Measurements from ENCODE around the gene CCNK.

Gene CCNK

GRCh38 chr14:99467336-99468078, 13.7 kb upstream of the CCNK start:
- DNase-seq = no peak

DNA sequence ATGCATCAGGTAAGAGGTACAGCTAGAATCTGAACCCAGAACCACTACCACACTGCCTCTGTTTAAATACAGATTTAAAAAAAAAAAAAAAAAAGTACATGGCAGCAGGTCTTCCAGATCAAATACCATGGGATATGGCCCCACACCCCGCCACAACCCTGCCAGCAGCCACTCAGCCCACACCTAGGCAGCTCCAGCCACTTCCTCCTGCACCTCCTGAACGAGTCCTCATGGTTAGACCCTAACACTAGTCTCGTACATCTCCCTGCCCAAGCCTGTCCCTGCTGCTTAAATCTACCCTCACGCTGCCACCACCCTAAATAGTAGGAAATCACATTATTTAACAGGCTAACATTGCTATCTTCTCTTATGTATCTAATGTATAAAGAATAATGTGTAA, 13.1 kb upstream of the CCNK start:
- no peak for DNase-seq

- DNase-seq = no peak
These were observed 12.2 kb upstream of the CCNK start for GRCh38 chr14:99468836-99469592.

DNA sequence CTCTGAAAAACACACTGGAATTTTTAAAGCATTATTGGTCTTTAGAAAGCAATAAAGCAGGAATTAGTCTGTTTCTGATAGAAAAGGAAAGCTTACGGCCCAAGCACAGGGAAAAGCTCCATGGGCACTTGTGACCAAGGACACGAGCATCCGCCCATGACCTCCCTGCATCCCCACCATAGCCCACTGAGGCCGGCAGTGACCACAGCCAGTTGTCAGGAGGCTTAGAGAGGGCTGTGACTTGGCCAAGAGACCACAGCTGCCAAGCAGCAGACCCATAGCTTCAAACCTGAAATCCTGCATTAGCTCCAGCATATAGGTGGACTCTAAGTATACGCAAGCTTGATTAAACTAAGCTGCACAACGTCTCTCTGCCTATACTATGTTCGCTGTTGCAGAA, 9.5 kb upstream of the CCNK start:
- no peak for DNase-seq

DNA sequence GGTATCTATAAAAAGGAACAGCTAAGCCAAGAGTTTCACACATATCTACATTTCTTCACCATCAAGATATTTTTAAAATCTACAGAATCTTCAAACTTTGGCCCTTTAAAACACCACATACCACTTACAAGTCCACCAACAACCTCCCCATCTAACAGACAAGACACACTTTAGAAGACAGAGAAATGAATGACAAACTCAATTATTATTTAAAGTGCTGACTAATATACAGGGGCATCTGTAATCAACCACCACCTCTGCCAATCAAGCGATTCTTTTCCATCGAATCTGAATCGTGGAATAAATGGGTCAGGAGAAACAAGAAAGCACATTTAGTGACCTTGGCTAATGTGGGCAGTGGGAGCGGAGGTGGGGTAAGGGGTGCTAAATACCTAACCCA, 8.3 kb upstream of the CCNK start:
- no peak for DNase-seq

DNA sequence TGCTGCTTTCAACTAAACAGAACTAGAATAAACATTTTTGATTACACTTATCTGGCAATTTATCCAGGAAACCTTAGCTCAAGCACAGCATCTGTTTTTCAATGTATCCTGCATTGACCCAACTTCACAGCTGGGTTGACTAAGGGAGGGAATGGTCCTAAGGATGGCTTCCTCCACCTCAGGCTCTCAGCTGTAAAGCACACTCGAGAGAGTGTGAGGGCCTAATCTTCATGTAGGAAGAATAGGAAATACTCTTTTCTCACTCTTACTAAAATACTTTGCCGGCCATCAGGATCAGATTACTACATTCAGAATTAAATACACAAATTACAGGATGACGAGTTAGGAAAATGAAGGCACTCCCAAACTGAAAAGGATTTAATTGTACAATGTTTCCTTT, 7.8 kb upstream of the CCNK start:
- DNase-seq = no peak

- no peak for DNase-seq
These were observed 6.0 kb upstream of the CCNK start for GRCh38 chr14:99475179-99475578.

- DNase-seq = no peak
These were observed 5.5 kb upstream of the CCNK start for GRCh38 chr14:99475660-99476059.

DNA sequence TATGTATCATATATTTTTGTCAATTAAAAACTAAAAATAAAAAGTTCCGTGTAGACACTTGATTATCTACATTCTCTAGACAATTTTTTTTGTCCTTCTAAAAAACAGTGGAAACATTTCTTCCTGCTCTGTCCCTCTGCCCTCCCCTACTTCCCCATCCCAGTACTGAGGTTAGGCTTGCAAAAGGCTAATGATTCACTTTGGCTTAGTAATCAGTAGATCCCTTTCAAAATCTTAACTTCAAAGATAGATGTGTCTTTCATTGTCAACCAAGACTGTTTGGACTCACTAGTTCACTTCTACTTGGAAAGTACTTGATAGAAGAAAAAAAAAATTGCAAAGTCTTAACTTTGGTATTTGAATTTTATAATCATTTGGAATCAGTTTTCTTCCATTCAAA, 4.3 kb upstream of the CCNK start:
- no peak for DNase-seq

GRCh38 chr14:99478128-99478527, 3.1 kb upstream of the CCNK start:
- no peak for DNase-seq

DNA sequence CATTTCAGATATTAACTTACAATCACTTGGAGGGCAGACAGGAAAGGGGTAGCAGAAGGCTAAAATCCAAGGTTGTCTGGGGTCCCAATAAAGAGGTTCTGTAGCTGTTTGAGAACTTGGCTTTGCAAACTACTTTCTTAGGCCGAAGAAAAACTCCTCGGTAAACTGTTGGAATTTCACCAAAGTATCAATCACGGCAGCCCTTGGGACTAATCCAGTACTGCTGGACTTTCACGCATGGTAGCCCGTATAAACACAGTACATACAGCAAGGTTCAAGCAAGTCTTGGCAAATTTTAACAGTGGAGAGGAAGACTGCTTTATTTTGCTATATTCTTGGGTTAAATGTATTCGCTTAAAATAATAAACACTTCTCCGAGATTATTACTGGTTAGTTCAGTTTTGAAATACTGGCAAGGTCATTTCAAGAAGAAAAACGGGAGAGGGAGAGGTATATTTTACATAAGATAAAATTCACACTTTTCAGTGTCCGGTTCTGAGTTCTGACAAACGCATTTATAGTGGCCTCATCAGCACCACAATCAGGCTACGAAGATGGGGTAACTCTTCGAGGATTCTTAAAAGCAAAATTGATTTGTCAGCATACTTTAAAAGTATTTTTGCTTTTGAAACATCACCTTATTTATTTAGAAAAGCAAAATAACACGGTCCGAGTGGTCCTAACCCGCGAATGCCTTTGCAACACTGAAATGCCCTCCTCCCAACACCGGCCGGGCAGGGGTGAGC, 1.9 kb upstream of the CCNK start:
- no peak for DNase-seq

DNA sequence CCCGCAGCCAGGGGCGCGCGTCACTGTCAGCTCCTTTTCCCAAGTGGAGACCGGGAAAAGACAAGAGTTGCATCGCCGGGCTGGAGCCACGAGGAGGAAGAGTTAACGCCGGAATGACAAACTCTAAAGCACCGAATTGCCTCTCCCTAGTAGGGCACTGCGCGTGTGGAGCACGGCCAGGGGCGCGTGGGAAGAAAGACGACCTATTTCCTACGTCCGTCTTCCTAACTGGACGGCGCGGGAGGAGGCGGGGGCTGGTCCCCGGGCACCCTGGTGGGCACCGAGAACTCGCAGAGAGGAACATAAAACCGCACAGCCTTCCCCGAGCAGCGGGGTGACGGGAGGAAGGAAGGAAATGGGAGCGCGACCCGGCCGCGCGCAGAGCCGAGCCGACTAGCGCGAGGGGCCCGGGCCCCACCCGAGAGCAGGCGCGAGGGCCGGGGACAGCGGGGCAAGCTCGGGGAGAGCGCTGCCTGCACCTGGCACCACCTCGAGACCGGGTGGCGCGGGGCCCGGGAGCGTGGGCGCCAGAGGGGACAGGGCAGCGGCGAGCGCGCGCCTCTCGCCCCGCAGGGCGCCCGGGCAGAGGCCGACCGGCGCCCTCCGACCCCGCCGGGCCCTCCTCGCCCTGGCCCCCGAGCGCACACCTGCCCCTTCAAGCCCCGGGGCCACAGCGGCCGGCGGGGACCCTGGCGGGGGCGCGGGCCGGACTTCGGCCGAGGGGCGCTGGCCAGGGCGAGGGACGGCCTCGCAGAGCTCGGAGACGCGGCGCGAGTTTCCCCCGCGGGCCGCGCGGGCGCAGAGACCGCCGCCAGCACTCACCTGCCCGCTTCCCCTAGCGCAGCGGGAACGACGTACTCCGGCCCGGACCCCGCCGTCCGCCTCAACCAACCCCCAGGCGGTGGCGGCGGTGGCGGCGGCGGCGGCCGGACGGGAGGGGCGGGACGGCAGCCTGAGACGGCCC, 1.0 kb upstream of the CCNK start, which contains the start of gene SETD3:
Gene SETD3 (minus strand): TSS at position 954 of the 964 bp plus-strand sequence. CDS start 15,054 bp downstream, outside the sequence.
- DNase-seq = peak; percentile 24 to 31

- DNase-seq = no peak
These were observed 513 bp downstream of the CCNK start for GRCh38 chr14:99481745-99482099.

DNA sequence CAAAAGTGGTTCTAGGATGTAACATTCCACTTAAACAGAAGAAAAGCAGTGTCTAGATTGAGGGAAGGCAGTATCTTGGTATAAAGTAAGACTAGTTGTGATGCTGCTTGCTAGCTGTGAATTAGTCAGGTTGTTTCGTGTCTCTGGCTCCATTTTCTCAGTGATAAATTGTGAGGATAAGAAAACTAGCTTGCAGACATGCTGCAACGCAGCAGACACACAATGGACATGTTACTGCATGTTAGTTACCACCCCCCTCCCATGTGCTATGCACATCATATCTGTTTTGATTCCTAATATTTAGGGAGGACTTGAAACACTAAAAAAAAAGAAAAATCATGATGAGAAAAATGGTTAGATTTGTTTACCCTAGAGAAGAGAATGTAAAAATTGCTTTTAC, 2.9 kb downstream of the CCNK start:
- DNase-seq = no peak

DNA sequence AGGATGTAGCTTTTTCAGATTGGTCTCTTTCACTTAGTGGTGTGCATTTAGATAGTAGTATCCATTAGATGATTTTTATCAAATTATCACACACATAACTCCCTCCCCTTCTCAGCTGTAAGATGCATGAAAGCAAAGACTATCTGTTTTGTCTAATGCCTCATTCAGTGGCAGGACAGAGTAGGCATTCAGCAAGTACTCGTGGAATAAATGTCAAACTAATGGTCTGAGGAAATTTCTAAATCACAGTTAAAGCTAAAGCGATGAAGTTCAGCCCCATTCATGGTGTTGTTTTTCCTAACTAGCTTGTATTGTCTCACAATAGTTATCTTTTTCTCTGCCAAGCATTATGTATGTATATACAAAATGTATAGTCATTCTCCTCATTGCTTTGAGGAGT, 16.1 kb downstream of the CCNK start:
- no peak for DNase-seq

DNA sequence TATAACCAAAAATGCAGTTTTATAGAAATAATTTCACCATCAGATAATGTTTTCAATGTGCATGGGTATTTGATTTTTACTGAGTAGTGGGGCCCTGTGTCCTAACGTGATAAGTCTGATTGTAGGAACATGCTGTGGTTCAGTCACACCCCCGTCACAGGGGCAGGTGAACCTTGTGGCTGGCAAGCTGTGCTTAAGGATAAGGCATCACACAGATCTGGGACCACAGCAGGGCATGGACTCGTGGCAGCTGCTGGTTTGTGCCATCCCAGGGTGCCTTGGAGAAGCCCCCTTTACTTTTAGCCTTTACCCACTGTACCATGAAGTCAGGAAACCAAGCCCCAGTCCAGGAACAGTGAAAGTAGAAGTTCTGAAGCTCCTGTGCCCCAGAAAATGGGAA, 16.7 kb downstream of the CCNK start:
- no peak for DNase-seq

- no peak for DNase-seq
These were observed 21.8 kb downstream of the CCNK start for GRCh38 chr14:99502989-99503421.

DNA sequence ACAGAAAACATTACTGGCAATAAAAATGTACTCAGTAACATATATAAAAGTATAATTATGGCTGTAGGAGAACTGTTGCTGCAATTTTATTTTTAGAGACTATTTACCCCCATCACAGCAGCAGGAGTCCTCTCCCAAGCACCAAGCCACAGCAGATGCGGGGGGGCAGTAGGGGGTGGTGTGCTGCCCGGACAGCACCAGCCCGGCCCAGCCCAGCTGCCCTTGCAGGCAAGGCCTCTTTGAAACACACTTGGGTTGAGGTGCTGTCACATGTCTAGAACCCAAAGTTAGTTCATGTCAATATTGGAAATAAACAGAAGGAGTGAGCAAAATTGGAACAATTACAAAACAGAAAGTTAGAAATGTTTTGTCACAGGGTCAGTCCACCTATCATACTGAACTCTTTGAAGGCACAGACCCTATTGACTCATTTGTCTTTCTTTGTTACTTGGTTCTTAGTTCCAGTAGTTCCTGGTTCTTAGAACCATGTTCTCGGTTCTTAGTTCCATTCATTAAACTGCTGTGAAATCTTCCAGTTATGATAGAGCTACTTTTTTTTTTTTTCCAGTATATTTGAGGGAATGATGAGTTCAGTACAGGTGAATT, 22.7 kb downstream of the CCNK start:
- DNase-seq = no peak

- DNase-seq = no peak
These were observed 23.9 kb downstream of the CCNK start for GRCh38 chr14:99505089-99505488.

DNA sequence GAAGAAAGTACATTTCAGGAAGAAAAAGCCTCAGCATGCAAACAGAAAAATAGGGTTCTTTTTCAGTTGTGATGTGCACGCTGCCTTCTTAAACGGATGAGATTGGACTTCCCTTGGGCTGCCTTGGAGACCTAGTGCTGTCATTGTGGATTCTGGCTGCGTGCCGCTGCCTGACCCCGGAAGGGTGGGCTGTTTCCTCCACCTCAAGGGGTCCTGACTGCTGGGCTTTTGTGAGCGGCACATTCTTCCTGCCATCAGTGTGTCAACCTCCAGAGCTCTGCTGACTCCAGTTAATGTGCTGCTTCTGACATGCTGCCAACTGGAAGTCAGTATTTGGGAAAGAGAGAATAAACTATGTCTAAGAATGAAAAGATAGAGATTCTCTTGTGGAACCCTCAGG, 25.1 kb downstream of the CCNK start:
- no peak for DNase-seq

DNA sequence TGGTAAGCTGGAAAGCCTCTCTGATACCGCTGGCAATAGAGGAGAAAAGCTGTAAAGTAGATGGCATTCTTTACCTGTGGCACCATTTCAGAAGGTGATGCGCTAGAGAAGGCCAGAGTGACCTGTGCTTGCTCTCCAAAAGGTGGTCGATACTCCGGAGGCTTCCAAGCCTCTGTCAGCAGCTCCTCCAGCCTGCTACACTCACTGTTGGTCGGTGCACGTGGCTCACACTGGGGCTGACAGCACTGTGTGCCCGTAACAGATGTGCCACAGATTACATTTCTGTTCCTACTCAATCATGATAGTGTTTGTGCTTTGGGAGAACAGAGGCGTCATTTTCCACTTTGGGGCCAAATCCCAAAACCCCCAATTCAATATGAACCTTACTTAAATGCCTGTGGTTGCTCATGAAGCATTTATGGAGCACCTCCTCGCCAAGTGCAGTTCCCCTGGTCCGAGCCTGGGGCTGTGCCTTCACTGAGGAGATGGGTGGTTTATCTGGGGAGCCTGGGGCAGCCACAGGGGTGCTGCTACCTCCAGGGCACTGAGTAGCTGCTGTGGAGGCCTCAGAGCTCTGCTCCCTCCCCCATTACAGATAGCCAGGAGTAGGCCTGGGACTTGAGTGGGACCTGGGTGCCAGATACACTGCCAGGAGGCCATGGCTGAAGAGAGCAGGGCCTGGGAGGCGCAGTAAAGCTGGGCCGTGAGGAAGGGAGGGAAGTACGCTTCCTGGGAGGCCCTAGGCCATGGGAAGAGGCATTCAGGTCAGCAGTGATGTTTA, 26.8 kb downstream of the CCNK start:
- no peak for DNase-seq

Measured in CD4-positive, alpha-beta T cell treated with Interleukin-4 for 1 hour (primary cell).